Dendritic cell treated with granulocyte-macrophage colony-stimulating factor and Interleukin-4, amounts not matched to agents 40 ng/mL and 50 ng/mL, for 4 days (primary cell): ENCODE data around the gene PTOV1.

Experiments
- H3K27ac Mint-ChIP-seq: one replicate; pipeline ENCODE4 v1.8.0; 2022; ENCODE audit warnings: mild to moderate bottlenecking, mixed read lengths
- H3K27me3 Mint-ChIP-seq: one replicate; pipeline ENCODE4 v1.8.0; 2022; ENCODE audit warnings: mild to moderate bottlenecking, mixed read lengths
- H3K36me3 Mint-ChIP-seq: one replicate; pipeline ENCODE4 v1.8.0; 2022; ENCODE audit warnings: low read depth, mixed read lengths
- H3K4me1 Mint-ChIP-seq: one replicate; pipeline ENCODE4 v1.8.0; 2022; ENCODE audit warnings: low read depth, mixed read lengths
- H3K4me3 Mint-ChIP-seq: one replicate; pipeline ENCODE4 v1.8.0; 2022; ENCODE audit warnings: mild to moderate bottlenecking, moderate library complexity, mixed read lengths
- H3K9me3 Mint-ChIP-seq: one replicate; pipeline ENCODE4 v1.8.0; 2022; ENCODE audit warnings: mixed read lengths
- intact Hi-C: fragments of 100-400 bp; cut with micrococcal nuclease; formaldehyde crosslinking; loops from one replicate; pipeline ENCODE4 v1.15.0; 2022

PTOV1 gene

GRCh38 chr19:49843265-49843664, 7.7 kb upstream of the PTOV1 start:
- Mint-ChIP-seq H3K4me3 (no peak overlapping the region), H3K9me3 (no peaks in the 10 kb centered on the region), H3K4me1 (peaks cover 35% of the 10 kb centered on the region), H3K27ac (no peak overlapping the region), H3K27me3 (no peaks in the 10 kb centered on the region), H3K36me3 (peaks cover 28% of the 10 kb centered on the region)
- intact Hi-C loops: no loop called here

- H3K9me3 Mint-ChIP-seq: peaks cover 8% of the 10 kb centered on the region
- intact Hi-C loops: no loop called here
- H3K27me3 Mint-ChIP-seq: no peaks in the 10 kb centered on the region
- peaks cover 44% of the 10 kb centered on the region for H3K4me1 Mint-ChIP-seq
- peak overlapping the region; percentile 41 for H3K4me3 Mint-ChIP-seq
- H3K27ac Mint-ChIP-seq: peak overlapping the region; percentile 64
- H3K36me3 Mint-ChIP-seq: peaks cover 24% of the 10 kb centered on the region
Measured at GRCh38 chr19:49844138-49845095, 6.5 kb upstream of the PTOV1 start.

- intact Hi-C loops: no loop called here
- no peaks in the 10 kb centered on the region for H3K27me3 Mint-ChIP-seq
- H3K27ac Mint-ChIP-seq: peak overlapping the region; percentile 64
- peaks cover 51% of the 10 kb centered on the region for H3K4me1 Mint-ChIP-seq
- H3K4me3 Mint-ChIP-seq: no peak overlapping the region
- H3K9me3 Mint-ChIP-seq: peaks cover 17% of the 10 kb centered on the region
- peaks cover 17% of the 10 kb centered on the region for H3K36me3 Mint-ChIP-seq
Measured at GRCh38 chr19:49845414-49845813, 5.5 kb upstream of the PTOV1 start.

GRCh38 chr19:49846408-49846807, 4.6 kb upstream of the PTOV1 start:
- intact Hi-C loops: no loop called here
- Mint-ChIP-seq H3K27me3 (no peaks in the 10 kb centered on the region), H3K4me3 (no peak overlapping the region), H3K27ac (no peak overlapping the region), H3K36me3 (peaks cover 16% of the 10 kb centered on the region), H3K9me3 (peaks cover 17% of the 10 kb centered on the region), H3K4me1 (peaks cover 46% of the 10 kb centered on the region)

- H3K36me3 Mint-ChIP-seq: peaks cover 24% of the 10 kb centered on the region
- no peak overlapping the region for H3K4me3 Mint-ChIP-seq
- H3K9me3 Mint-ChIP-seq: peaks cover 17% of the 10 kb centered on the region
- intact Hi-C loops: no loop called here
- H3K4me1 Mint-ChIP-seq: peaks cover 58% of the 10 kb centered on the region
- H3K27ac Mint-ChIP-seq: peak overlapping the region; percentile 98
- H3K27me3 Mint-ChIP-seq: peaks cover 12% of the 10 kb centered on the region
Measured at GRCh38 chr19:49847731-49848696, 2.9 kb upstream of the PTOV1 start.

- H3K27ac Mint-ChIP-seq: peak overlapping the region; percentile 98
- intact Hi-C loops: no loop called here
- H3K4me1 Mint-ChIP-seq: peaks cover 56% of the 10 kb centered on the region
- H3K36me3 Mint-ChIP-seq: peaks cover 24% of the 10 kb centered on the region
- peak overlapping the region; percentile 4 for H3K4me3 Mint-ChIP-seq
- H3K9me3 Mint-ChIP-seq: peaks cover 17% of the 10 kb centered on the region
- H3K27me3 Mint-ChIP-seq: peaks cover 12% of the 10 kb centered on the region
Measured at GRCh38 chr19:49848938-49849337, 2.0 kb upstream of the PTOV1 start.

GRCh38 chr19:49849433-49850220, 1.3 kb upstream of the PTOV1 start:
- peaks cover 24% of the 10 kb centered on the region for H3K36me3 Mint-ChIP-seq
- H3K27ac Mint-ChIP-seq: peak overlapping the region; percentile 98
- H3K4me3 Mint-ChIP-seq: peak overlapping the region; percentile 89
- peaks cover 17% of the 10 kb centered on the region for H3K9me3 Mint-ChIP-seq
- peaks cover 52% of the 10 kb centered on the region for H3K4me1 Mint-ChIP-seq
- peaks cover 12% of the 10 kb centered on the region for H3K27me3 Mint-ChIP-seq
- intact Hi-C loops: loop anchor here (1.0 kb wide), 1 partner anchor 36 kb away; the partner anchor contains the start of gene FUZ

GRCh38 chr19:49850221-49850486, 805 bp upstream of the PTOV1 start:
- H3K9me3 Mint-ChIP-seq: peaks cover 17% of the 10 kb centered on the region

GRCh38 chr19:49851456-49852259, 699 bp downstream of the PTOV1 start:
- Mint-ChIP-seq H3K4me3 (peak overlapping the region; percentile 76), H3K9me3 (peaks cover 17% of the 10 kb centered on the region), H3K27me3 (peaks cover 12% of the 10 kb centered on the region), H3K4me1 (peaks cover 53% of the 10 kb centered on the region), H3K27ac (peak overlapping the region; percentile 98), H3K36me3 (peaks cover 44% of the 10 kb centered on the region)
- intact Hi-C loops: no loop called here

More at GRCh38 chr19:49850221-49850486, 805 bp upstream of the PTOV1 start:
- peaks cover 29% of the 10 kb centered on the region for H3K36me3 Mint-ChIP-seq
- H3K27me3 Mint-ChIP-seq: peaks cover 12% of the 10 kb centered on the region
- H3K27ac Mint-ChIP-seq: peak overlapping the region; percentile 98
- H3K4me1 Mint-ChIP-seq: peaks cover 48% of the 10 kb centered on the region
- peak overlapping the region; percentile 89 for H3K4me3 Mint-ChIP-seq
- intact Hi-C loops: loop anchor here (1.0 kb wide), 1 partner anchor 37 kb away; the partner anchor contains the start of gene FUZ

GRCh38 chr19:49852631-49853126, 1.7 kb downstream of the PTOV1 start:
- H3K36me3 Mint-ChIP-seq: peaks cover 54% of the 10 kb centered on the region
- intact Hi-C loops: no loop called here
- H3K27me3 Mint-ChIP-seq: peaks cover 12% of the 10 kb centered on the region
- H3K4me1 Mint-ChIP-seq: peaks cover 53% of the 10 kb centered on the region
- peak overlapping the region; percentile 76 for H3K4me3 Mint-ChIP-seq
- H3K27ac Mint-ChIP-seq: no peak overlapping the region
- H3K9me3 Mint-ChIP-seq: peaks cover 17% of the 10 kb centered on the region

GRCh38 chr19:49853852-49854377, 3.0 kb downstream of the PTOV1 start:
- H3K4me3 Mint-ChIP-seq: no peak overlapping the region
- H3K9me3 Mint-ChIP-seq: peaks cover 14% of the 10 kb centered on the region
- intact Hi-C loops: no loop called here

More at GRCh38 chr19:49853852-49854377, 3.0 kb downstream of the PTOV1 start:
- H3K36me3 Mint-ChIP-seq: peaks cover 64% of the 10 kb centered on the region
- peaks cover 12% of the 10 kb centered on the region for H3K27me3 Mint-ChIP-seq
- H3K27ac Mint-ChIP-seq: no peak overlapping the region
- peaks cover 43% of the 10 kb centered on the region for H3K4me1 Mint-ChIP-seq
